ENCODE results near the gene OR4K5.

GRCh38 chr14:19947413-19948090, 27.1 kb downstream of the OR4K5 start:
- no peak for TF ChIP-seq CTCF (IDR thresholded peaks at IDR 0.05)
- no peak for TF ChIP-seq POLR2A (IDR thresholded peaks at IDR 0.05)
